H9 (cell line): ENCODE results near the gene INO80B. TPM values are rescaled to one million over a fixed set of nuclear protein-coding genes. Genes with fewer than 3 reads are reported as not detected.

Experiments
- DNase-seq: peaks from one replicate; pipeline ENCODE4 v3.0.0-alpha.2; 2017
- H2AFZ ChIP-seq: one replicate; pipeline ENCODE4 v1.6.1; 2013; ENCODE audit warnings: mild to moderate bottlenecking, low read length, control low read depth, moderate library complexity
- H2AK5ac ChIP-seq: 2 replicates; pipeline ENCODE4 v1.6.1; 2013; ENCODE audit warnings: low read length, control low read depth, mixed read lengths; ENCODE audit not compliant: insufficient read length
- H2BK120ac ChIP-seq: one replicate; pipeline ENCODE4 v1.6.1; 2013; ENCODE audit warnings: low read depth, mild to moderate bottlenecking, low read length, control low read depth, inconsistent platforms; ENCODE audit not compliant: poor library complexity, severe bottlenecking
- H2BK12ac ChIP-seq: 2 replicates; pipeline ENCODE4 v1.6.1; 2013; ENCODE audit warnings: low read length, control low read depth, mixed read lengths, low read depth; ENCODE audit not compliant: insufficient read length
- H2BK15ac ChIP-seq: 2 replicates; pipeline ENCODE4 v1.6.1; 2013; ENCODE audit warnings: low read depth, low read length, control low read depth
- H2BK20ac ChIP-seq: one replicate; pipeline ENCODE4 v1.6.1; 2013; ENCODE audit warnings: low read depth, mild to moderate bottlenecking, low read length, control low read depth, inconsistent platforms; ENCODE audit not compliant: poor library complexity, severe bottlenecking
- H2BK5ac ChIP-seq: 2 replicates; pipeline ENCODE4 v1.6.1; 2013; ENCODE audit warnings: low read length, control low read depth, mixed read lengths; ENCODE audit not compliant: insufficient read length
- H3K14ac ChIP-seq: 2 replicates; pipeline ENCODE4 v1.6.1; 2013; ENCODE audit warnings: low read length, control low read depth; ENCODE audit not compliant: insufficient read depth
- H3K18ac ChIP-seq: 2 replicates; pipeline ENCODE4 v1.6.1; 2013; ENCODE audit warnings: low read depth, mild to moderate bottlenecking, mixed read lengths, low read length, control low read depth; ENCODE audit not compliant: insufficient read length
- H3K23ac ChIP-seq: 2 replicates; pipeline ENCODE4 v1.6.1; 2013; ENCODE audit warnings: low read length, control low read depth, mixed read lengths, low read depth; ENCODE audit not compliant: insufficient read length
- H3K23me2 ChIP-seq: 2 replicates; pipeline ENCODE4 v1.6.1; 2013; ENCODE audit warnings: low read depth, mild to moderate bottlenecking, mixed read lengths, low read length, control low read depth; ENCODE audit not compliant: insufficient read length, poor library complexity, severe bottlenecking
- H3K27ac ChIP-seq: 2 replicates; pipeline ENCODE4 v1.5.1; 2013; ENCODE audit warnings: low read length, control low read depth, mixed read lengths, low read depth; ENCODE audit not compliant: insufficient read length
- H3K27me3 ChIP-seq: 2 replicates; pipeline ENCODE4 v1.6.1; 2013; ENCODE audit warnings: low read length, control low read depth, inconsistent platforms; ENCODE audit not compliant: insufficient read depth
- H3K4ac ChIP-seq: 2 replicates; pipeline ENCODE4 v1.6.1; 2013; ENCODE audit warnings: low read depth, mild to moderate bottlenecking, control low read depth, inconsistent platforms, low read length, moderate library complexity
- H3K4me1 ChIP-seq: 2 replicates; pipeline ENCODE4 v1.6.1; 2013; ENCODE audit warnings: low read length, control low read depth, inconsistent platforms; ENCODE audit not compliant: insufficient read depth
- H3K4me2 ChIP-seq: 2 replicates; pipeline ENCODE4 v1.6.1; 2013; ENCODE audit warnings: low read length, control low read depth, mixed read lengths; ENCODE audit not compliant: insufficient read length, insufficient read depth
- H3K56ac ChIP-seq: 2 replicates; pipeline ENCODE4 v1.6.1; 2013; ENCODE audit warnings: low read depth, mild to moderate bottlenecking, mixed read lengths, low read length, control low read depth; ENCODE audit not compliant: insufficient read length
- H3K79me1 ChIP-seq: 2 replicates; pipeline ENCODE4 v1.6.1; 2013; ENCODE audit warnings: low read depth, mild to moderate bottlenecking, moderate library complexity, low read length, control low read depth, inconsistent platforms; ENCODE audit not compliant: insufficient read depth, poor library complexity, severe bottlenecking
- H3K79me2 ChIP-seq: 2 replicates; pipeline ENCODE4 v1.6.1; 2013; ENCODE audit warnings: low read length, control low read depth, inconsistent platforms; ENCODE audit not compliant: insufficient read depth
- H3K9ac ChIP-seq: 2 replicates; pipeline ENCODE4 v1.6.1; 2013; ENCODE audit warnings: low read length, control low read depth, mixed read lengths; ENCODE audit not compliant: insufficient read length; ENCODE audit errors: extremely low read depth
- H3K9me3 ChIP-seq: one replicate; pipeline ENCODE4 v1.6.1; 2013; ENCODE audit warnings: low read depth, low read length, inconsistent platforms; ENCODE audit not compliant: control insufficient read depth
- H3T11ph ChIP-seq: one replicate; pipeline ENCODE4 v1.6.1; 2013; ENCODE audit warnings: mild to moderate bottlenecking, low read length, control low read depth, inconsistent platforms
- H4K20me1 ChIP-seq: one replicate; pipeline ENCODE4 v1.6.1; 2013; ENCODE audit not compliant: control insufficient read depth, insufficient read length, insufficient read depth
- H4K5ac ChIP-seq: 2 replicates; pipeline ENCODE4 v1.6.1; 2013; ENCODE audit warnings: low read depth, mild to moderate bottlenecking, mixed read lengths, low read length, control low read depth; ENCODE audit not compliant: insufficient read length
- H4K8ac ChIP-seq: replicated peaks from 2 replicates; pipeline ENCODE4 v1.6.1; 2013; ENCODE audit warnings: low read length, control low read depth, mixed read lengths, low read depth; ENCODE audit not compliant: insufficient read length
- H4K91ac ChIP-seq: 2 replicates; pipeline ENCODE4 v1.6.1; 2013; ENCODE audit warnings: low read depth, mild to moderate bottlenecking, moderate library complexity, mixed read lengths, low read length, control low read depth; ENCODE audit not compliant: insufficient read length
- H3K27ac Mint-ChIP-seq, 3 experiments: 2 replicates in 2 of 3; 3 replicates in 1 of 3; pipeline ENCODE4 v1.8.0; 2020 to 2021; ENCODE audit warnings: mixed read lengths in 3 of 3, mild to moderate bottlenecking in 1 of 3, moderate library complexity in 1 of 3
- H3K27me3 Mint-ChIP-seq: 2 replicates; pipeline ENCODE4 v1.8.0; 2021; ENCODE audit warnings: low read depth, mild to moderate bottlenecking, moderate library complexity, mixed read lengths
- H3K36me3 Mint-ChIP-seq, 3 experiments: 2 replicates in 2 of 3; 3 replicates in 1 of 3; pipeline ENCODE4 v1.8.0; 2020 to 2021; ENCODE audit warnings: low read depth in 3 of 3, mixed read lengths in 3 of 3; ENCODE audit not compliant: insufficient read depth in 1 of 3
- H3K4me1 Mint-ChIP-seq, 2 experiments: 2 replicates each; pipeline ENCODE4 v1.8.0; 2020; ENCODE audit warnings: mixed read lengths in 2 of 2
- H3K4me3 Mint-ChIP-seq, 2 experiments: 2 replicates in 1 of 2; 3 replicates in 1 of 2; pipeline ENCODE4 v1.8.0; 2020 to 2021; ENCODE audit warnings: mild to moderate bottlenecking in 2 of 2, mixed read lengths in 2 of 2, moderate library complexity in 1 of 2
- H3K9me3 Mint-ChIP-seq, 2 experiments: 2 replicates in 1 of 2; 3 replicates in 1 of 2; pipeline ENCODE4 v1.8.0; 2020; ENCODE audit warnings: mild to moderate bottlenecking in 2 of 2, mixed read lengths in 2 of 2, moderate library complexity in 1 of 2
- WGBS: extraction: QIAGEN DNeasy Blood & Tissue Kit; methylation state at CpG from one replicate; pipeline ENCODE4 v1.1.7; 2013; ENCODE audit warnings: missing lambda C conversion rate, low lambda C conversion rate, mixed read lengths; ENCODE audit not compliant: insufficient read length; ENCODE audit errors: extremely low coverage; 5-methylcytosine and 5-hydroxymethylcytosine counted together
- total RNA-seq: library from RNA; stranded (reverse); gene quantifications from 2 replicates; pipeline ENCODE4 v1.2.1, GENCODE V29; 2021
- TF ChIP-seq, protein P1 (sequence below): fragments of 200-600 bp; sonication (generic); conservative IDR thresholded peaks from 3 replicates; pipeline ENCODE4 v1.8.0; 2021; ENCODE audit warnings: antibody characterized with exemption, mild to moderate bottlenecking

The INO80B gene
- total RNA-seq, 1 experiment from 2014 or later, result 17.6 TPM

DNA sequence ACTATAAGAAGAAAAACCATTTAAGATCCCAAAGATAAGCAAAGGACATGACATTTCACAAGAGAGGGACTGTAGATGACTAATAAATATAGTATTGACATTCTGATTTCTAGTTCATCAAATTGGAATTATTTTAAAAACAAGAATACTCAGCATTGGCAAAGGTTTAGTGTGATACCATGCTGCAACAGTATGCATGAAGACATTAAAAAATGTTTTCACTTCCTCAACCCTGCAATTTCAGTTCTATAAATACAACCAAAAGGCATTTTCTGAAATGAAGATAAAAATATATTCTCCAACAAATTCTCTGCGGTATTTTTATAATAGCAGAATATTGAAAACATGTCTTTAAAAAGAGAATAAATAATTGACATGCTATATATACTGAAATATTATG is 35.5 kb upstream of the INO80B start:
- Histone ChIP-seq H3K18ac (no peak overlapping the region), H2BK5ac (no peak overlapping the region), H2BK15ac (no peak overlapping the region), H2AFZ (no peak overlapping the region), H3T11ph (no peak overlapping the region), H3K9me3 (no peaks in the 10 kb centered on the region), H3K79me1 (no peaks in the 10 kb centered on the region), H3K9ac (no peak overlapping the region), H3K4me2 (no peak overlapping the region), H3K27ac (no peak overlapping the region), H4K20me1 (no peaks in the 10 kb centered on the region), H3K56ac (no peak overlapping the region), H4K8ac (no peak overlapping the region), H3K14ac (no peak overlapping the region), H3K27me3 (no peaks in the 10 kb centered on the region), H2BK20ac (no peak overlapping the region), H3K23ac (no peak overlapping the region), H4K91ac (no peak overlapping the region), H2AK5ac (no peak overlapping the region), H4K5ac (no peak overlapping the region), H3K79me2 (no peaks in the 10 kb centered on the region), H3K4me1 (no peaks in the 10 kb centered on the region), H2BK120ac (no peak overlapping the region), H3K23me2 (peaks cover 9% of the 10 kb centered on the region), H3K4ac (no peak overlapping the region), H2BK12ac (no peak overlapping the region)
- WGBS, result no CpG with 5 or more reads among the region's 1 CpG
- TF ChIP-seq, protein P1, sequence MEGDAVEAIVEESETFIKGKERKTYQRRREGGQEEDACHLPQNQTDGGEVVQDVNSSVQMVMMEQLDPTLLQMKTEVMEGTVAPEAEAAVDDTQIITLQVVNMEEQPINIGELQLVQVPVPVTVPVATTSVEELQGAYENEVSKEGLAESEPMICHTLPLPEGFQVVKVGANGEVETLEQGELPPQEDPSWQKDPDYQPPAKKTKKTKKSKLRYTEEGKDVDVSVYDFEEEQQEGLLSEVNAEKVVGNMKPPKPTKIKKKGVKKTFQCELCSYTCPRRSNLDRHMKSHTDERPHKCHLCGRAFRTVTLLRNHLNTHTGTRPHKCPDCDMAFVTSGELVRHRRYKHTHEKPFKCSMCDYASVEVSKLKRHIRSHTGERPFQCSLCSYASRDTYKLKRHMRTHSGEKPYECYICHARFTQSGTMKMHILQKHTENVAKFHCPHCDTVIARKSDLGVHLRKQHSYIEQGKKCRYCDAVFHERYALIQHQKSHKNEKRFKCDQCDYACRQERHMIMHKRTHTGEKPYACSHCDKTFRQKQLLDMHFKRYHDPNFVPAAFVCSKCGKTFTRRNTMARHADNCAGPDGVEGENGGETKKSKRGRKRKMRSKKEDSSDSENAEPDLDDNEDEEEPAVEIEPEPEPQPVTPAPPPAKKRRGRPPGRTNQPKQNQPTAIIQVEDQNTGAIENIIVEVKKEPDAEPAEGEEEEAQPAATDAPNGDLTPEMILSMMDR, result no peak
- Mint-ChIP-seq H3K27ac (no peak overlapping the region), H3K4me3 (no peak overlapping the region), H3K36me3 (peaks cover 0 to 10% (median 2%) of the 10 kb centered on the region in 3 experiments; a peak in 6 of 7 replicates), H3K9me3 (no peaks in the 10 kb centered on the region; a peak in 1 of 5 replicates), H3K4me1 (peaks cover 11 to 25% of the 10 kb centered on the region in 2 experiments), H3K27me3 (peaks cover 30% of the 10 kb centered on the region)
- DNase-seq, result no peak
